ENCODE results near the gene ZMYND8. TPM values are rescaled to one million over a fixed set of nuclear protein-coding genes. Genes with fewer than 3 reads are reported as not detected.
"Not testable (repeated sequence)": the region's sequence is repeated elsewhere in the genome, so short reads cannot be mapped to it uniquely, and the experiment has no call there.

Gene ZMYND8
- total RNA-seq, 1 donor from 2014 or later = 49.3 TPM

- intact Hi-C loops (cut with DNase I) = loop anchor here (5.0 kb wide), 1 partner anchor 44 kb away; no protein-coding TSS in a partner anchor
- ATAC-seq (peak; percentile 65), DNase-seq (ENCODE audit: low spot score) (no peak)
These were observed 38.4 kb downstream of the ZMYND8 start for GRCh38 chr20:47318027-47318585.

- DNase-seq (ENCODE audit: low spot score) (peak; percentile 69), ATAC-seq (peak; percentile 48)
- intact Hi-C loops (cut with DNase I) = loop anchor here (5.0 kb wide), 1 partner anchor 45 kb away; no protein-coding TSS in a partner anchor
These were observed 39.2 kb downstream of the ZMYND8 start for GRCh38 chr20:47317127-47317895.

- intact Hi-C loops (cut with DNase I) = loop anchor here (5.0 kb wide), 1 partner anchor 46 kb away; no protein-coding TSS in a partner anchor
- ATAC-seq (no peak), DNase-seq (ENCODE audit: low spot score) (no peak)
These were observed 39.7 kb downstream of the ZMYND8 start for GRCh38 chr20:47316776-47317126.

- no peak for DNase-seq (ENCODE audit: low spot score)
These were observed 41.0 kb downstream of the ZMYND8 start for GRCh38 chr20:47315339-47316056.

GRCh38 chr20:47314647-47315338 lies 41.7 kb downstream of the ZMYND8 start:
- intact Hi-C loops (cut with DNase I) = loop anchor here (5.0 kb wide), 1 partner anchor 48 kb away; no protein-coding TSS in a partner anchor
- no peak for ATAC-seq
- DNase-seq (ENCODE audit: low spot score) = peak; percentile 28

More at GRCh38 chr20:47315339-47316056, 41.0 kb downstream of the ZMYND8 start:
- intact Hi-C loops (cut with DNase I) = loop anchor here (5.0 kb wide), 1 partner anchor 47 kb away; no protein-coding TSS in a partner anchor
- no peak for ATAC-seq

GRCh38 chr20:47311967-47312681 lies 44.4 kb downstream of the ZMYND8 start:
- intact Hi-C loops (cut with DNase I) = no loop called here
- DNase-seq (ENCODE audit: low spot score) (peak; percentile 45), ATAC-seq (no peak)

GRCh38 chr20:47311211-47311610 lies 45.3 kb downstream of the ZMYND8 start:
- ATAC-seq (no peak), DNase-seq (ENCODE audit: low spot score) (peak; percentile 30)
- intact Hi-C loops (cut with DNase I) = no loop called here

- peak; percentile 6 for DNase-seq (ENCODE audit: low spot score)
These were observed 45.8 kb downstream of the ZMYND8 start for GRCh38 chr20:47310729-47311128.

GRCh38 chr20:47309806-47310426 lies 46.6 kb downstream of the ZMYND8 start:
- ATAC-seq (no peak), DNase-seq (ENCODE audit: low spot score) (peak; percentile 53)
- intact Hi-C loops (cut with DNase I) = no loop called here

More at GRCh38 chr20:47310729-47311128, 45.8 kb downstream of the ZMYND8 start:
- no peak for ATAC-seq
- intact Hi-C loops (cut with DNase I) = no loop called here

- ATAC-seq (no peak), DNase-seq (ENCODE audit: low spot score) (peak; percentile 15)
- intact Hi-C loops (cut with DNase I) = no loop called here
These were observed 47.1 kb downstream of the ZMYND8 start for GRCh38 chr20:47309394-47309793.

GRCh38 chr20:47307569-47307968 lies 48.9 kb downstream of the ZMYND8 start:
- intact Hi-C loops (cut with DNase I); ATAC-seq: not testable (repeated sequence)
- peak; percentile 31 for DNase-seq (ENCODE audit: low spot score)

- peak; percentile 38 for DNase-seq (ENCODE audit: low spot score)
- ATAC-seq = no peak
- intact Hi-C loops (cut with DNase I) = no loop called here
These were observed 49.6 kb downstream of the ZMYND8 start for GRCh38 chr20:47306755-47307370.

GRCh38 chr20:47306095-47306494 lies 50.4 kb downstream of the ZMYND8 start:
- intact Hi-C loops (cut with DNase I) = no loop called here
- DNase-seq (ENCODE audit: low spot score) (peak; percentile 3), ATAC-seq (no peak)

- no peak for ATAC-seq
- intact Hi-C loops (cut with DNase I) = no loop called here
- DNase-seq (ENCODE audit: low spot score) = peak; percentile 5
These were observed 50.8 kb downstream of the ZMYND8 start for GRCh38 chr20:47305667-47306066.

- intact Hi-C loops (cut with DNase I) = no loop called here
- peak; percentile 3 for DNase-seq (ENCODE audit: low spot score)
- ATAC-seq = no peak
These were observed 52.2 kb downstream of the ZMYND8 start for GRCh38 chr20:47304287-47304686.

GRCh38 chr20:47303736-47304135 lies 52.8 kb downstream of the ZMYND8 start:
- ATAC-seq (no peak), DNase-seq (ENCODE audit: low spot score) (peak; percentile 10)
- intact Hi-C loops (cut with DNase I) = no loop called here

- intact Hi-C loops (cut with DNase I) = no loop called here
- DNase-seq (ENCODE audit: low spot score) = no peak
- no peak for ATAC-seq
These were observed 56.4 kb downstream of the ZMYND8 start for GRCh38 chr20:47300071-47300470.

- no peak for ATAC-seq
- intact Hi-C loops (cut with DNase I) = no loop called here
- DNase-seq (ENCODE audit: low spot score) = peak; percentile 6
These were observed 57.9 kb downstream of the ZMYND8 start for GRCh38 chr20:47298624-47299023.

All from sciatic nerve (tissue), 2 donors.